Renal cortical epithelial cell (primary cell): ENCODE results near the gene ONECUT2. TPM values are rescaled to one million over a fixed set of nuclear protein-coding genes. Genes with fewer than 3 reads are reported as not detected.

Experiments used
- DNase-seq: peaks from one replicate; pipeline ENCODE4 v3.0.0-alpha.2; 2011; ENCODE audit warnings: low read depth
- total RNA-seq: library from RNA; depleted of rRNA; stranded (reverse); fragments of >200 nt; gene quantifications from 2 replicates; pipeline ENCODE4 v1.2.3, GENCODE V29; 2014

Gene ONECUT2
- total RNA-seq, 1 donor from 2014 or later, result 0.80 TPM

DNA sequence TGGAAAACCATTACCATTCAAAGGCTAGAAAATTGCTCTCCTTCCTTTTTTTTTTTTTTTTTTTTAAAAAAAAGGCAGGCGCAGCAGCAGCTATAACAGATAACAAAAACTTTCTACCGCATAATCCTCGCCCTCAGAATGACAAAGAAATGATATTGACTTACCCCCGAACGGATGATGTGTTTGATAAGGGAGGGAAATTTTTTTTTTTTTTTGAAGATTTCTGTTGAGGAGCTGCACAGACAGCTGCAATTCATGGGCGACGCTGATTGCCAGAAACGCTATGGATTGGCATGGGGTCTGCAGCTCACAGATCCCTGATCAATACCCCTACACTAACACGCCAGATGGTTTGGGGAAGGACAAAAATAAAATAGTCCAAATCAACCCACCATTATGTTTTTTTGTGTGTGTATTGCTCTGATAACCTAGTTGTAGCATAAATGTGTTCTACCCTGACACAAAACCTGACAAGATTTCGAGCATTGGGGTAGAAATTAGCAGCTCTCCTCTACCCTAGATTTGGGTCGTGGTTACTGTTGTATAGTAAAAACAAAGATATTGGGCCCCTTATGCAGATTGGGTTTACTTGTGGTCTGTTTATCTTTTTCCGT is 3.6 kb upstream of the ONECUT2 start:
- DNase-seq, result no peak

DNA sequence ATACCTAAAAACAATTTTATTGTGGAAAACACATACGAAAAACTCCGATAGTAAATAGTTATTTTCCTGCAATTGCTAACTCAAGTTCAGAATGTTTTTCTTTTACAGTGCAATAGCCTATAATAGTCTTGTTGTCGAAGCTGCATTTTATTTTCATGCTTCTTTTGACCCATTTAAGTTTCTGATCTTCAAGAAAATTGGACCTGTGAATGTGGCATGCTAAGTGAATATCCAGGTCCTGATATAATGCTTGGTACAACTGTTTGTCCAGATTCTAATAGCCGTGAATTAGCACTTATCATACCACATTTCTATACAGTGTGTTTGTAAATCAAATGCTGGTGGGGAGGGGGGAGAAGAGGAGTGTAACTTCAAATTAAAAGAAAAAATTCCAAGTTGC is 3.0 kb upstream of the ONECUT2 start:
- DNase-seq, result no peak

DNA sequence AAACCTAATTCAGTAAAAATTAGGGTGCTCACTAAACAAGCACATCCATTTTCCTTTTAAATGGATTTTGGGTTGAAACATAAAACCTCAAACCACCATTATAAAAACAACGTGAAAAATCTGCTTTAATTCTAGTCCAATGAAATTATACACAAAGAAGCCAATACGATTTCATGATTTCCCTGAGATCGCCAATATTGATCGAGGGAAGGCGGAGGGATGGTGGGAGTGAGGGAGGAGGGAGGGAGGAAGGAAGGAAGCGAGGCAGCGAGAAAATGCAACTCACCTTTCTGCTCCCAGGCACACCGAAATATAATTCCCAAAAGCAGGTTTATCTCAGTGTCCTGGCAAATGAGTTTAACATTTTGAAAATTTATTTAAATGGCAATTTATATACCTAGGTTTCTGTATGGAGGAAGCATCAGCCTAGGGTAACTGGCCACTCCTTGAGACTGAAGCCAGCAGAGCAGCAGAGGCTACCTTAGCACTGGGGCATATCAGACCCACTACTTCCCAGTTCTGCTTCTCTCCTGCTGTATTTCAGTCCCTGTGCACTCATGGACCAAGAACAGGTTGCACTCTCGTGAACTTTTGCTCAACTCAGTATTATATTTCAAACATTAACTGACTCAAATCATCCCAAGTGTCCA is 2.3 kb upstream of the ONECUT2 start:
- no peak for DNase-seq

- no peak for DNase-seq
Observed at GRCh38 chr18:57433482-57433881, 1.7 kb upstream of the ONECUT2 start.

GRCh38 chr18:57433934-57434535 is 1.1 kb upstream of the ONECUT2 start:
- DNase-seq, result no peak

DNA sequence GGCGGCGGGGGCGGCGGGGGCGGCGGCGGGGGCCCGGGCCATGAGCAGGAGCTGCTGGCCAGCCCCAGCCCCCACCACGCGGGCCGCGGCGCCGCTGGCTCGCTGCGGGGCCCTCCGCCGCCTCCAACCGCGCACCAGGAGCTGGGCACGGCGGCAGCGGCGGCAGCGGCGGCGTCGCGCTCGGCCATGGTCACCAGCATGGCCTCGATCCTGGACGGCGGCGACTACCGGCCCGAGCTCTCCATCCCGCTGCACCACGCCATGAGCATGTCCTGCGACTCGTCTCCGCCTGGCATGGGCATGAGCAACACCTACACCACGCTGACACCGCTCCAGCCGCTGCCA is 644 bp downstream of the ONECUT2 start:
- DNase-seq, result no peak

- DNase-seq, result no peak
Observed at GRCh38 chr18:57436191-57436964, 1.2 kb downstream of the ONECUT2 start.

GRCh38 chr18:57436965-57437333 is 1.8 kb downstream of the ONECUT2 start:
- no peak for DNase-seq

GRCh38 chr18:57437402-57437765 is 2.2 kb downstream of the ONECUT2 start:
- no peak for DNase-seq

DNA sequence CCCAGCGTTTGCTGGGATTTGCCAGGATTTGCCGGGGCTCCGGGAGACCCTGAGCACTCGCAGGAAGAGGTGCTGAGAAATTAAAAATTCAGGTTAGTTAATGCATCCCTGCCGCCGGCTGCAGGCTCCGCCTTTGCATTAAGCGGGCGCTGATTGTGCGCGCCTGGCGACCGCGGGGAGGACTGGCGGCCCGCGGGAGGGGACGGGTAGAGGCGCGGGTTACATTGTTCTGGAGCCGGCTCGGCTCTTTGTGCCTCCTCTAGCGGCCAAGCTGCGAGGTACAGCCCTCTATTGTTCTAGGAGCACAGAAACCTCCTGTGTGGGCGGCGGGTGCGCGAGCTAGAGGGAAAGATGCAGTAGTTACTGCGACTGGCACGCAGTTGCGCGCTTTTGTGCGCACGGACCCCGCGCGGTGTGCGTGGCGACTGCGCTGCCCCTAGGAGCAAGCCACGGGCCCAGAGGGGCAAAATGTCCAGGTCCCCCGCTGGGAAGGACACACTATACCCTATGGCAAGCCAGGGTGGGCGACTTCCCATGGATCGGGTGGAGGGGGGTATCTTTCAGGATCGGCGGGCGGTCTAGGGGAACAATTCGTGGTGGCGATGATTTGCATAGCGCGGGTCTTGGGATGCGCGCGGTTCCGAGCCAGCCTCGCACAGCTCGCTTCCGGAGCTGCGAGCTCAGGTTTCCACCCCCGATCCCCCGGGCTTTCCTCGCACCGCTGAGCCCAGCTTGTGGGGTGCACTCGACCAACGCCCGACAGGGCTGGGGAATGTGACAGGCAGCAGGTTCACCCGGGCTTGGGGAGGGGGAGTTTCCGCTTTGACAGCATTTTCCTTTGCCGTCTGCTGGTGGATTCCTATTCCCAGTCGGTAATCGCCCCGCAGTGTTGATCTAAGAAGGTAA is 2.8 kb downstream of the ONECUT2 start:
- DNase-seq, result peak; percentile 34

DNA sequence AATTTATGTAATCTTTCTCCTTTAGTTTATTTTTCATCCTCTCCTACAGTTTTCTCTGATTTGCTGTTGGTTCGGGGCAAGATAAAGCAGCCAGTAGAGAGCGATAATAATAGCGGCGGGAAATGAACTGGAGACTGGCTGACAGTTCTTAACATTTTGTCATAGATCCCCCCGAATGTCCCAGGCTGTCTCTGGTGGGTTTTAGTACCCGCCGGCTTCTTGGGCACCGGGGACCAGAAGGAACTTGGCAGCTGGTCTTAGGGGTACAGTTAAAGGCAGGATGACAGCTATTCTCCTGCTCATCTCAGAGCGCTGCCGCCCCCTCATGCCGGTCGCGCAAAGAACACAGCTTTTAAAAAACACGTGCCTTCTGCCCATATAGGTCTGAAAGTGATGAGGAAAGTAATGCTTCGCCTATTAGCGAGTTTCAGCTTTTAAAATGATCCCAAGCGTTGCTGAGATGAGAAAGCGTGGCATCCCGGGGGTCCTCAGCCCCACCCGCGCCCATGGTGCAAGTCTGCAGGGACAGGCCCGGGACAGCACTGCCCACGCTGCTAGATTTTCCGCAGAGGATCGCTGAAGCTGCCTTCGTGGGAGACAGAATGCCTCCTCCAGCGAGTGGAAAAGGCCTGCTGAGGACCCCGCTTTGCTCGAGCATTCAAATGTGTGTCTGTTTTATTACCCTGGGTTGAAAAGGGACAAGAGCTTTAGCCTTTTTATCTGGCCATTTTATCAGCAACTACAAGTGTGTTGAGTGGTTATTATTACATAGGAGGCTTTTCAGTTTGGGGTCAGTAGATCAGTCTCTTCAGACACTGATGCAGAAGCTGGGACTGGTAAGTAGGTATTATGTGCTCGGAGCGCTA is 3.8 kb downstream of the ONECUT2 start:
- no peak for DNase-seq

GRCh38 chr18:57439609-57439968 is 4.4 kb downstream of the ONECUT2 start:
- DNase-seq, result no peak

DNA sequence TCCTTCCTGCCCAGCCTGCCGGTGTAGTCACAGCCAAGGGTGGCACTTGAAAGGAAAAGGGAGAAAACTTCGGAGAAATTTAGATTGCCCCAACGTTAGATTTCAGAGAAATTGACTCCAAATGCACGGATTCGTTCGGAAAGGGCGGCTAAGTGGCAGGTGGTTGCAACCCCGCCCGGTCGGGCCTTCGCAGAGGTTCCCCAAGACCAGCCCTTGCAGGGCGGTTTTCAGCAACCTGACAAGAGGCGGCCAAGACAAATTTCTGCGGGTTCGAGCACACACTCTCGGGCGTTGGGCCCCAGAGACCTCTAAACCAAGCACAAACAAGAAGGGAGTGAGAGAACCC is 4.8 kb downstream of the ONECUT2 start:
- DNase-seq, result no peak

DNA sequence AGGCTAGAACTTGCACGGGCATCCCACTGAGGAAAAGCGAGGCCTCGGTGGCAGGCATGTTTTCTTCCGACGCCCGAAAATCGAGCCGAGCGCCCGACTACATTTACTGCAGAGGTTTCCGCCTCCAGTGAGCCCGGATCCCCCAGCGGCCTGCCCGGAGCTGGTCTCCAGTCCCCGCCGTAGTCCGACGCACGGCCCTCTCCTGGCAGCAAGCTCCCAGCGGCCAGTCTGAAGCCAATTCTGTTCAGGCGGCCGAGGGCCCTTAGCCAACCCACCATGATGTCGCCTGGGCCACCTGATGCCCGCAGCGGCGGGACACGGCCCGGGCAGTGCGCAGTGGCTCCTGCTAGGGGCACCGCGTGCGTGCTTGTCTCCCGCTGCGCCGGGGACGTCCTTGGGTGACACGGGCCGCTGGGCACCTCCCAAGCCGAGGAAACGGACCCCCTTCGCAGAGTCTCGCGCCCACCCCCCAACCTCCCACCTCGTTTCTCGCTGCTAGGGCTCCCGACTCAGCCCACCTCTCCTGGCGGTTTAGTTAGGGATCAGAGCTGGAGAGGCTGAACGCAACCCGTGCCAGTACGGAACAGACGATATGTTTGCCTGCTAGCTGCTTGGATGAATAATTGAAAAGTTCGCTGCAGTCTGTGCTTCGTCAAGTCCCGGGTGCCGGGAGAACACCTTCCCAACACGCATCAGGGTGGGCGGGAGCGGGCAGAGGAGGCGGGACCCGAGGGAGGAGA is 5.3 kb downstream of the ONECUT2 start:
- DNase-seq, result no peak

DNA sequence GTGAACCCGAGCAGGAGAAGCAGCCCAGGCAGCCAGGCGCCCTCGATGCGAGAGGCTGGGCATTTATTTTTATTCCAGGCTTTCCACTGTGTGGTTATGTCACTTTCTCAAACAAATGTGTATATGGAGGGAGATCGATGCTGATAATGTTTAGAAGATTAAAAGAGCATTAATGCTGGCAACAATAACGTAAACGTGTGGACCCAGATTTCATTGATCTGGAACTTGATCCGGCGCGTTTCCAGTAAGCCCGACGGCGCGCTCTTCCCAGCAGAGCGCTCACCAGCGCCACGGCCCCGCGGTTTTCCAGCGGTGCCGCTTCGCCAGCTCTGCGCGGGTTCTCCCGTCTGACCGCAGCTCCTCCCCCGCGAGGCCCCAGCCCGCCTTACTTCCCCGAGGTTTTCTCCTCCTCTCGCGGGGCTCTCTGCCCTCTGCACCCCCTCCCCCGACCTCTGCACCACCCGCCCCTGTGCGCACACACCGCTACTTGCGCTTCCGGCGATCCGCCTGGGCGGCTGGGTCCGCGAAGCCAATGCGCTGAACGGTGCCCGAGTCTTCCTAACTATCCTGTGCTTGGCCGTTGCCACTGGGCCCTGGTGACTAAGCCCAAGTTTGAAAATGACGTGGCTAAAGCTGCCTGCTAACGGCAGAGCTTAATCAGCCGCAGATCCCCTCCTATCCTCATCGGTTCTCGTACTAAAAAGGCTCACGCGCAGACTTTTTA is 6.1 kb downstream of the ONECUT2 start:
- peak; percentile 42 for DNase-seq

GRCh38 chr18:57443247-57443646 is 8.1 kb downstream of the ONECUT2 start:
- no peak for DNase-seq

- DNase-seq, result no peak
Observed at GRCh38 chr18:57443702-57444101, 8.5 kb downstream of the ONECUT2 start.

GRCh38 chr18:57444301-57444759 is 9.2 kb downstream of the ONECUT2 start:
- DNase-seq, result no peak

DNA sequence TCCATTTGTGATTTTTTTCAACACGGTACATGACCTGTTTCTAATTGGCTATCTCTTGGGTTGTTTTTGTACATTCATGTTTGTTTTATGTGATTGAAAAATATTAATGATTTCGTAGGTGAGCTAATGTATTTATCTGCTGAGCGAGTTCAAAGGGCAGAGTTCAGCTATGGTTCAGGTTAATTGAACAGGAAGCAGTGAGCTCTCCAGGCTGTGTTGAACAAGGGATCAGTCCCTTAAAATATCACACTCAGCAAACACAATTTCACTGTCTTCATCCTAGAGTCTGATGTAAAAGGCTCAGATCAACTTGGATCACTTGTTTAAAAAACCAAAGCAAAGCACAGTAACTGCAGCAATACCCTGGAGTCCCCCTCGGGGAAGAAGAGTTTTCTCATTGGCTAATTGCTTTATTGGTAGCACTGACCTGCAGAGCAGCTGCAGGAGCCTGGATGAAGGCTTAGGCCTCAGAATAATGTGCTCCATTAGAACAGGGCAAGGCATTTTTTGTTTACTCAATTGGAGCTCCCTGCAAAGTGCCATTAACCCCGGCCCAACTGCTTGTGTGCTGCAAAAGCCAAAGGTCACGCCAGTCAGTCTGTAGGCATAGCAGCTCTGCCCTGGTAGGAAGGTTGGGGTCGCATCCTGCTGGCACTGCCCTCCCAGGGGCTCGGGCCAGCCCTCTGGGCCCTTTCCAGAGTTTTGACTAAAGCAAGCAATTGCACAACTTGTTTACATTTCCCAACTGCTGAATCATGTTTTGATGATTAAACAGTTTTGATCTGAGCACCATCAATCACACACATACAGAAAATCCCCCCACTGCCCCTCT is 10.5 kb downstream of the ONECUT2 start:
- DNase-seq, result no peak
